ENCODE results near the gene LPCAT1.

DNA sequence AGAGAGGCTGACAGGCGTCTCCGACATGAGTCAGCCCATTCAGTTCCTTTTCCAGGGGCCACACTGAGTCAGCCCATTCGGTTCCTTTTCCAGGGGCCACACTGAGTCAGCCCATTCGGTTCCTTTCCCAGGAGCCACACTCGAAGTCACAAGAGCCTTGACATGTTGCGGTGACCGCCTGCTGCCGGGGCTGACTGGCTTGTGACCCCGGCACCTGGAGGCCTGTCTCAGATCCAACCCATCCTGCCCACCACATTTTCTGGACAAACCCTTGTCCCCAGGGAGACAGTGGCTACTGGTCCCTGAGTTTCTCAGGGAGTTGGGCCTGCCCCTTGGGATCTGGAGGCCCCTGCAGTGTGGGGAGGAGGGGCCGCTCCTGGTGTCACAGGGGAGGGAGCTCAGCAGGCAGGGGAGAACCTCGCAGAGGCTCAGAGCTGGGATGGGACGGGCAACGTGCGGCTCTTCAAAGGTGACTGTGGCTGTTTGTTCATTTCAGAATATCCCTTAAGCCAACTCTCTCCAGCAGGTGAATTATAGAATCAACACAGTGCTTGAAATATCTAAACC lies 40.5 kb upstream of the LPCAT1 start:
- no peak; the same call in 1 of the 2 replicates for TF ChIP-seq KMT2B (CRISPR knock-in tag; IDR thresholded peaks at IDR 0.05)
- no peak for TF ChIP-seq POLR2A (IDR thresholded peaks at IDR 0.05; ENCODE audit: insufficient read depth in 1 of 2, low read depth in 2 of 2, low read length in 2 of 2)
- no peak for TF ChIP-seq IKZF1 (IDR thresholded peaks at IDR 0.05)
- TF ChIP-seq, protein P1, sequence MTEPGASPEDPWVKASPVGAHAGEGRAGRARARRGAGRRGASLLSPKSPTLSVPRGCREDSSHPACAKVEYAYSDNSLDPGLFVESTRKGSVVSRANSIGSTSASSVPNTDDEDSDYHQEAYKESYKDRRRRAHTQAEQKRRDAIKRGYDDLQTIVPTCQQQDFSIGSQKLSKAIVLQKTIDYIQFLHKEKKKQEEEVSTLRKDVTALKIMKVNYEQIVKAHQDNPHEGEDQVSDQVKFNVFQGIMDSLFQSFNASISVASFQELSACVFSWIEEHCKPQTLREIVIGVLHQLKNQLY (CRISPR knock-in tag; IDR thresholded peaks at IDR 0.05), result 0 out of 2 replicates have a peak, but pooled peaks have one; percentile 8
- TF ChIP-seq ZNF589 (CRISPR knock-in tag; conservative IDR thresholded peaks at IDR 0.05), result no peak
- no peak for TF ChIP-seq FOSL1 (CRISPR knock-in tag; IDR thresholded peaks at IDR 0.05; ENCODE audit: borderline replicate concordance)
- no peak for TF ChIP-seq FOXK1 (CRISPR knock-in tag; IDR thresholded peaks at IDR 0.05; ENCODE audit: borderline replicate concordance, low read depth)
- no peak for TF ChIP-seq ATF1 (CRISPR knock-in tag; IDR thresholded peaks at IDR 0.05)
- TF ChIP-seq ARHGAP35 (CRISPR knock-in tag; IDR thresholded peaks at IDR 0.05; ENCODE audit: borderline replicate concordance), result no peak; the same call in 1 of the 2 replicates

Data from HepG2 (cell line).